SK-N-MC (cell line): Measurements from ENCODE around the gene C19orf38.

Experiments used
- EZH2 ChIP-seq: fragments of 200-600 bp; sonication (generic); IDR thresholded peaks from one replicate; pipeline ENCODE4 v1.6.1; 2017; ENCODE audit warnings: antibody characterized with exemption
- POLR2AphosphoS5 ChIP-seq: IDR thresholded peaks from 2 replicates; pipeline ENCODE4 v1.6.1; 2012; ENCODE audit warnings: mild to moderate bottlenecking, low read depth, low read length, borderline replicate concordance

DNA sequence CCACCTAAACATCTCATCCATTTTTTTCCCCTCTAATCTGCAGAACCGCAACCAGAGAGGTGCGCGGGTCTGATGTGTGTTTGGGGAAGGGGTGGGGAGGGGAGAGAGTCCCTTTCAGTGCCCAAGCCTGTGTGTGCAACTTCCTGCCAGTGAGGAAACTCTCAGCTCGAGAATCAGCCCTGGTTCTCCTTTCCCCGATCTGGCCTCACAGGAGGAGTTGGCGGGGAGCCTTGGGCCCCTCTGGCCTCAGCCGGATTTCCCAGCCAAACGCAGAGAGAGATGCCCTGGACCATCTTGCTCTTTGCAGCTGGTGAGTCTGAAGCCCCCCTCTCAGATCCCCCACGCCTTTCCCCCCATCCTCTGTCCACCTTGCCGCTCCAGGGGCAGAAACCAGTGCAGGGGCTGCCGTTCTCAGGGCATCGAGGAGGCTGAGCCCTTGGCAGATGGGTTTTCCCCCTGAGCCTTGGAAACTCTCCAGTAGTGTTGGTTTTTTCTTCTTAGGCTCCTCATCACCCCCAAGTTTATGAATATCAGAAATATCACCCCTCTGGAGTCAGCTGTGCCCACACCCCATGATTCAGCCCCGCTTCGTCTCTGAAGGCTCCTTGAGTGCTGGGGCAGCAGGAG, at the start of gene C19orf38:
- no peak for TF ChIP-seq POLR2AphosphoS5
- no peak for TF ChIP-seq EZH2
